Astrocyte (in vitro differentiated cells and primary cell): ENCODE data around the gene EPHB1.

Source experiments
- EZH2 ChIP-seq: IDR thresholded peaks from 2 replicates; pipeline ENCODE4 v1.6.1; 2012; ENCODE audit warnings: mild to moderate bottlenecking, low read length, inconsistent platforms; ENCODE audit not compliant: insufficient read depth
- TF ChIP-seq, protein P1 (sequence below): IDR thresholded peaks from 2 replicates; pipeline ENCODE4 v1.5.1; 2011; ENCODE audit warnings: low read depth, mild to moderate bottlenecking, inconsistent platforms, low read length, moderate library complexity; ENCODE audit not compliant: insufficient read depth

DNA sequence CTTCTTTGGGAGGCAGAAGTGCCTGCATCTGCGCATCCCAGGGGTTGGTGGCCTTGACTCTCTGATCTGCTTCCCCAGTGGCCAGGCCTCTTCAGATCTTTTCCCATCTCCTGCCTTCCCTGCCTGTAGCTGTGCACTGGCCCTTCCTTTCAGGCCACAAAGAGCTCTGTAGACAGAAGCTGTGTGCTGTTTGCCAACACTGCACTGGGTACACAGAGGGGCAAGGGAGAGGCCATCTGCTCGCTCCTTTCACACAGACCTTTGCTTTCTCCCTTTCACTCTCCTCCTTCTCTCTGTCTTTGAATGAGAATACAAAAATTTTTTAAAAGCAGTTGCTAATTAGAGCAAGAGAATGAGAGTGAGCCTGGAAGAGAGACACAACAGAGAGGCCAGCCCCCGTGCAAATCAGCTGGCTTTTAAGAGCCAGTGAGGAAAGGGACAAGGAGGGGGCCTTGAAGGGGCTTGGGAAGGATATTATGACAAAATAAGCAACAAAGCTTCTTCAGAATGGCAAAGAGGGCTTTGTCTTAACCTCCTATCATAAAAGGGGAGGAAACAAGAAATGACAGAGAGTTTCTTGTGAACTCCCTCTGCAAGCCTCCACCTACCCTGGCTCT is 170.9 kb downstream of the EPHB1 start:
- TF ChIP-seq, protein P1, sequence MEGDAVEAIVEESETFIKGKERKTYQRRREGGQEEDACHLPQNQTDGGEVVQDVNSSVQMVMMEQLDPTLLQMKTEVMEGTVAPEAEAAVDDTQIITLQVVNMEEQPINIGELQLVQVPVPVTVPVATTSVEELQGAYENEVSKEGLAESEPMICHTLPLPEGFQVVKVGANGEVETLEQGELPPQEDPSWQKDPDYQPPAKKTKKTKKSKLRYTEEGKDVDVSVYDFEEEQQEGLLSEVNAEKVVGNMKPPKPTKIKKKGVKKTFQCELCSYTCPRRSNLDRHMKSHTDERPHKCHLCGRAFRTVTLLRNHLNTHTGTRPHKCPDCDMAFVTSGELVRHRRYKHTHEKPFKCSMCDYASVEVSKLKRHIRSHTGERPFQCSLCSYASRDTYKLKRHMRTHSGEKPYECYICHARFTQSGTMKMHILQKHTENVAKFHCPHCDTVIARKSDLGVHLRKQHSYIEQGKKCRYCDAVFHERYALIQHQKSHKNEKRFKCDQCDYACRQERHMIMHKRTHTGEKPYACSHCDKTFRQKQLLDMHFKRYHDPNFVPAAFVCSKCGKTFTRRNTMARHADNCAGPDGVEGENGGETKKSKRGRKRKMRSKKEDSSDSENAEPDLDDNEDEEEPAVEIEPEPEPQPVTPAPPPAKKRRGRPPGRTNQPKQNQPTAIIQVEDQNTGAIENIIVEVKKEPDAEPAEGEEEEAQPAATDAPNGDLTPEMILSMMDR: no peak
- no peak for TF ChIP-seq EZH2
